ENCODE results near the gene JPH3.
"Not testable (repeated sequence)": the region's sequence is repeated elsewhere in the genome, so short reads cannot be mapped to it uniquely, and the experiment has no call there.

Gene JPH3

DNA sequence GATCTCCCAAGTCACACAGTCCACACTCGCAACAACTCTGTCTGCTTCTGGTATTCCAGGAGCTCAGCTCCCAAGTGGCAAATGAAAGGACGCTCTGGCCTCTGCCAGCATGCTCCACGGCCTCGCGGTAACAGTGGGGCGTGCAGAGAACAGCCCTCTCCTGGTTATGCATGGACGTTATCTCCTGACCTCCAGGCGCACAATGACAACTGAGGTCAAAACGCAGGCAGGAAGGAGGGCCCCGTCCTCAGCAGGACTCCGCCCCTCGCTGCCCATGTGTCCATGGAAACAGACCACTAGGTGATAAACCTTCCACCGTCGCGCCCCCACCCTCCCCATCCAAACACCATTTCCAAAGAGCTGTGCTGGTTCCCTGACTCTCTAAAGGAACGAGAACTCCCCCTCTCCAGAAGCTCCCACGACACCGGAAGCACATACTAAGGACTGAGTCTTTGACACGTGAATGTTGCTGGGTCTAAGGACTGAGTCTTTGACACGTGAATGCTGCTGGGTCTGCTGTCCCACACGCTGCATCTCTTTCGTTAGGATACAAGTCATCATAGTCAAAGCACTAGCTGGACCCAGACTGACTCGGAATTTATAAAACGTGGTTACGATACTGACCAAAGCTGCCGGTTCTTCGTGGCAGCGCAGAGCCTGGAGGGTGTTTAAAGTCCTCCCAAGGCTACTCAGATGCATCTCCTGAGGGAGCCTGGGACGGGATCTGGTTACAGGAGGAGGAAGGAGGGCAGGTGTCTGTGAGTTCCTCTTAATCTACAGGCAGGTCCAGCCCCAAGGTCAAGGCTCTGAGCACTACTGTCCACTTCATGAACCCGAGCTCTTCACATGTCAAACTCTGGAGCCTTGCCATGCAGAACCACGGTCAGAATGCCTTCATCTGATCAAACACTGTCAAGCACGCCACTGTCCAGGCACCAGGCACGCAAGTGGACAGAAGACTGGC, 119.6 kb downstream of the JPH3 start:
- DNase-seq = peak; percentile 21

- no peak for DNase-seq
Measured at GRCh38 chr16:87722590-87723225, 120.4 kb downstream of the JPH3 start.

DNA sequence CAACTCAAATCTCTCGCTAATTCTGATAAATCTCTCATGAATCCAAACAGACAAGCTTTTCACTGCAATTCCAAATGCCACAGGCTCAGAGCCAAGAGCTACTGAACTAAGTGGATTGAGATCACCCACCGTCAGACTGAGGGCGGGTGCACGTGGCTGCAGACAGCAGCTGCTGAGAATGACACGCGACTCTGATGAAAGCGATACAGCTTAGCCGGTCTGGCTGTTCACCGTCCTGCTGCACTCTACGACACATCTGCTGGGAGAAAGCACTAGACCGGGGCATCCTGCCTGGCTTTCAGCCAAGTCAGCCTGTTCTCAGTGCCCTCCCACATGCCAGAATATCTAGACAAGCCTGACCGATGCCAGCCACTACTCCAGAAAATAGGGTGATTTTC, 120.9 kb downstream of the JPH3 start:
- no peak for DNase-seq

DNA sequence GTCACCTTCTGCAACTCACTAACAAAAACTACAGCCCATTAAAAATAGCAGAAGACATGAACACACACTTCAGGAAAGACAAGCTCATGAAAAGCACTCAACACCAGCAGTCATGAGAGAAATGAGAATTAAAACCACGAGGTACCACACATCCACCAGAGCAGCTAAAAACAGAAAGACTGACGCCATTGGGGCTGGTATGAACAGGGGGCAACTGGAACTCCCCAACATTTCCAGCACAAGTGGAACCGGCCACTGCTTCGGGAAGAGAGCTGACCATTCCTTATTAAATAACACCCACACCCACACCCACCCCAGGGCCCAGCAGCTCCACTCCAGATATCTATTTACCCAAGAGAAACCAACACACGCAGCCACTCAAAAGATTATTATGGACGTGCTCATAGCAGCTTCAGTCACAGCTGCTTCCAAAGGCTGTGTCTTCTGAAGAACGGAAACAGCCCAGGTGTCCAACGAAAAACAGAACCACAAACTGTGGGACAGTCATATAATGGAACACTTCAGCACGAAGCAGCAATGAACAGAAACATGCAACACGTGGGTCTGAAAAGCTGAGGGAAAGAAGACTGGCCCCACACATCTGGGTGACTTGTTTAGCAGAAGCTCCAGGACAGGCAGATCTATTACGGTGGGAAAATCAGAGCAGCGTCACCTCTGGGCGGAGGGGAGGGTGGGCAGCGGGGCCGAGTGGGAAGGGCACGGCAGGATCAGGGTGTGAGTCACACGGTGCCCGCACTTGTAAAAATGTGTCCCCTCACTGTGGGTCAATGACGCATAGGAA, 122.4 kb downstream of the JPH3 start:
- no peak for DNase-seq

- no peak for DNase-seq
Measured at GRCh38 chr16:87725596-87726235, 123.4 kb downstream of the JPH3 start.

GRCh38 chr16:87726577-87726976, 124.3 kb downstream of the JPH3 start:
- DNase-seq = not testable (repeated sequence)

DNA sequence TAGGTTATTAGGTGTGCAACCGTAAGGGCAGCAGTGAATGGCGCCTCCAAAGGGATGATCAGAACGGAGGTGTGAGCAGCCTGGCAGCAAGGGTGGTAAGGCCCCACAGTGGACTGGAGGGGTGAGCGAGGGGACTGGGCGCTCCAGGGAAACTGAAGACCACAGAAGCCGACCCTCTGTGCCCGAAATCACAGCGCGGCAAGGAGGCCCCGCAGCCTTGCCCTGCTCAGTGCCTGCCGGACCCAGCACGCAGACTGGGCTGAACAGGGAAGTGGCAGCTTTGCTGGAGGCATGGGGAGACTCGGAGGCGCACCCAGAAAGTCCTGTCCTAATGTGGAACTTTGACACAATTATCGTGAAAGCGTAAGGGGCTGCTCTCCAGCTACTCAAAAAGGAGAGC, 125.0 kb downstream of the JPH3 start:
- no peak for DNase-seq

DNA sequence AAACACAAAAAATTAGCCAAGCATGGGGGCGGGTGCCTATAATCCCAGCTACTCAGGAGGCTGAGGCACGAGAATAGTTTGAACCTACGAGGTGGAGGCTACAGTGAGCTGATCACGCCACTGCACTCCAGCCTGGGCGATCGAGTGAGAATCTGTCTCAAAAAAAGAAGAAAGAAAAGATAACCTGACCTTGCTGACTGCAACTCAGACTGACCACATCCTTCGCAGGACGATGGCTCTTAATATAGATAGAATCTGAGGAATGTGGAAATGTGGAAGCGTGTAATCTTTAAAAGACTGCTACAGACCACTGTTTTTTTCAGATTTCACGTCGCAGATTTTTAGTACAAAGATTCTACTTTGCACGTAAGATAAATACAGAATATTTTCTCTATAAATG, 125.7 kb downstream of the JPH3 start:
- DNase-seq = no peak

- no peak for DNase-seq
Measured at GRCh38 chr16:87729266-87729954, 127.1 kb downstream of the JPH3 start.

DNA sequence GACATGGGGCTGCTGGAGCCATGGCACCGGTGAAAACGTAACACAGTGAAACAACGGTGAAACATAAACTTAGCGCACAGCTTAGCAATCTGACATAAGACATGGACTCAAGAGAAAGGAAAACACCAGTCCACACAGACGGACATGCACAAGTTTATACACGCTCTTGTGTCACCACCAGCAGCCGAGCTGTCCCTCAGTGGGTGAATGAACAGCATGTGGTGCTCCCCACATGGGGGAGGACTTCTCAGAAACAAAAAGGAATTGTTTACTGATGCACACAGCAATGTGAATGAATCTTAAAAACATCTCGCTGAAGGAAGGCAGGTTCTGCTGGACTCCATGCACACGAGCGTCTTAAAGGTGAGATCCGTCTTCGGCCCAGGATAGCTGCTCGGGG, 129.3 kb downstream of the JPH3 start:
- DNase-seq = no peak

- DNase-seq = no peak
Measured at GRCh38 chr16:87733190-87733589, 130.9 kb downstream of the JPH3 start.

GRCh38 chr16:87734644-87735043, 132.3 kb downstream of the JPH3 start:
- DNase-seq = no peak

DNA sequence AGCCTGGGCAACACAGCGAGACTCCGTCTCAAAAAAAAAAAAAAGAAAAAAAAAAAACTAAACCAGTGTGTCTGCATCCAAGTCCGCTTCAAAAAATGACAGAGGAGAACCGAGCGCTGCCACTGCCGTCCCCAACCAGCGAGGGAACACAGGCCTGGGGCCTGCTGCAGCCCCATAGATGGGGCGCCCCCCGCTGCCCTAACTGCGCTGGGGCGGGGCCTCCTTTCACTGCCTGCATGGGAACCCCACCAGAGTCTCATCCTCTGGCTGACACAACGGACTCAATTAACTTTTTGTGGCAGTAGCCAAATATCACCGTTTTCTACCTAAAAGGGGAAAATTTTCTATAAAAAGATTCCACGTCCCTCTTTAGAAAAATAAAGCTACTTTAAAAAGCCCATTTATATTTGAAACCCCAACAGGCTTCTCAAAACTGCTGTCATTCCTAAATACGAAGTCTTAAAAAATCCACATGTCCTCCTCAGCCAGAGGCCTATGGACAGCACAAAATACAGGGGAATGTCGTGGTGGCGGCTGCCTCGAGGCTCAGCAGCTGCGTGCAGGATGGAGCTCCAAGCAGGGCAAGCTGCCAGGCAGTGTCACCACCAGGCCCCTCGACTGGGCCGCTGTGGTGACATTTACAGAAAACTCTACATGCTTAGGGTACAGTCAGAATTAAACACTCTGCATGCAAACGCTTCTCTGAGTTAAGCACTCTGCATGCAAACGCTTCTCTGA, 133.1 kb downstream of the JPH3 start:
- no peak for DNase-seq

DNA sequence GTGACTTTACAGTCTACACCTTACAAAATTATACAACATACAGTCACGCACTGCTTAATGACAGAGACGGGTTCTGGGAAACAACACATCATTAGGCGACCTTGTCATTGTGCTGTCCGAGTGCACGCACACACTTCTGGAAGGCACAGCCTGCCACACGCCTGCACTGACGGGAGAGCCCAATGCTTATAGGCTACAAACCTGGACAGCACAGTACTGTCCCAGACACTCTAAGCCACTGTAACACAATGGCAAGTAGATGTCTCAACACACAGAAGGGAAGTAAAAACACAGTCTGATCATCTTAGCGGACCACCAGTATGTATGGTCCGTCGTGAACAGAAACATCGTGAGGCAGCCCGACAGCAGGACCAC, 133.7 kb downstream of the JPH3 start:
- no peak for DNase-seq

- DNase-seq = no peak
Measured at GRCh38 chr16:87739801-87740200, 137.5 kb downstream of the JPH3 start.

DNA sequence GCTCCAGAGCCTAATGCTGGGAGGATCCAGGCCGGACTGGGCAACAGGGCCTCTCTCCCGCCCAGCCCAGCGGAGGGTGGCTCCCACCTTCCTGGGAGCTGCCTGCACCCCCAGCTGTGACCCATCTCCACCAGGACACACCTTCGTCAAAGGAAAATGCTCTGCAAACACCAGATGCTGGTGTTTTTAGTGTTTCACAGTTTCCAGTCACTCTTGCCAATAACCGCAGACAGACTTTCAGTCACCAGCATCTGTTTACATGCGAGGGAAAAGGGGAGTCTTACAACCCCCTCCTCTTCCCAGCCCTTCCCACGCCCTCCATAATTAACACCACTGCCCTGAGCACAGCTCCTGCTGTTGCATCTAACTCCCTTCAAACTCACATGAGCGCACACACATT, 138.1 kb downstream of the JPH3 start:
- no peak for DNase-seq

- DNase-seq = no peak
Measured at GRCh38 chr16:87740909-87741424, 138.7 kb downstream of the JPH3 start.

GRCh38 chr16:87741700-87742415, 139.6 kb downstream of the JPH3 start:
- no peak for DNase-seq

DNA sequence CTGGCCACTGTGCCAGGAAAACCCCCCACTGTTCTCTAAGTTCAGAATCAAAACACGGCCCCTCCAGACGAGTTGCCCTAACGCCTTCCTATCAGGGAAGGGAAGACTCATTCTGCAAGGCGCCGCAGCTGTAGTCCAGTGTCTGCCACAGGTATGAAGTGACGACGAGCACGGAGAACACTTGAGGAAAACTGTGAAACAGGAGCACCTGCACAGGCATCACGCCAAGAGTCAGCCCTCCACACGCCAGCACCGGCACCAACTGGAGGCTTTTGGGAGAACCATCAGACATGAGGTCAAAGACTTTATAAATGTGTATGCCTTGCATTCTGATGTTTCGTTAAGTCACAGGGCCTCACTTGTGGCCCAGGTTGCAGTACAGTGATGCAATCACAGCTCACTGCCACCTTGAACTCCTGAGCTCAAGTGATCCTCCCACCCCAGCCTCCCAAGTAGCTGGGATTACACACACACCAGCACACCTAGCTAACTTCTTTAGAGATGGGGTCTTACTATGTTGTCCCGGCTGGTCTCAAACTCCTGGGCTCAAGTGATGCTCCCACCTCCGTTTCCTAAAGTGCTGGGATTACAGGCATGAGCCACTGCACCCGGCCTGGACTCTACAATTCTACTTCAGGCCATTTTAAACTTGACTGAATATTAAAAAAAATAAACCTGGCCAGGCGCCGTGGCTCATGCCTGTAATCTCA, 140.6 kb downstream of the JPH3 start:
- no peak for DNase-seq

All from OCI-M1 (cell line).